Panc1 (cell line): ENCODE data around the gene SLC19A1. TPM values are rescaled to one million over a fixed set of nuclear protein-coding genes. Genes with fewer than 3 reads are reported as not detected.

ENCODE experiments used
- ATAC-seq: fragments of 200-7000 bp; cut with Tn5 transposase; 2 replicates; pipeline ENCODE4 v1.9.1; 2020; ENCODE audit warnings: mild to moderate bottlenecking, moderate library complexity
- BruUV-seq: library from RNA; stranded (reverse); fragments of 400-500 nt; replicated peaks from 2 replicates; lab custom pipeline; 2021; lab: Mats Ljungman, UMichigan
- CTCF ChIA-PET: fragments of 300-600 bp; sonication (Branson Sonifier 250); formaldehyde crosslinking; loops from one replicate; lab custom pipeline; 2022; ENCODE audit warnings: antibody characterized with exemption; lab: Charles Lee
- POLR2A ChIA-PET: fragments of 300-600 bp; sonication (Branson Sonifier 250); formaldehyde crosslinking; loops from one replicate; lab custom pipeline; 2022; ENCODE audit warnings: antibody characterized with exemption; lab: Charles Lee
- DNase-seq: peaks from one replicate; pipeline ENCODE4 v3.0.0-alpha.2; 2010; ENCODE audit warnings: low read depth, low spot score
- H3K27ac ChIP-seq: 2 replicates; pipeline ENCODE4 v1.5.1; 2011; ENCODE audit warnings: mild to moderate bottlenecking, low read length, inconsistent platforms
- H3K27me3 ChIP-seq: fragments of 200-500 bp; sonication (Bioruptor generic); 2 replicates; pipeline ENCODE4 v1.6.0; 2014; ENCODE audit warnings: low read length, inconsistent platforms; ENCODE audit not compliant: control insufficient read depth, insufficient read depth
- H3K36me3 ChIP-seq: fragments of 200-500 bp; sonication (Bioruptor generic); 2 replicates; pipeline ENCODE4 v1.5.1; 2014; ENCODE audit warnings: inconsistent platforms, mild to moderate bottlenecking, low read length, moderate library complexity; ENCODE audit not compliant: control insufficient read depth, insufficient read depth
- H3K4me1 ChIP-seq: 2 replicates; pipeline ENCODE4 v1.5.1; 2011; ENCODE audit warnings: inconsistent platforms, mild to moderate bottlenecking, low read length, moderate library complexity; ENCODE audit not compliant: control insufficient read depth, insufficient read depth
- H3K4me3 ChIP-seq, 2 experiments: 2 replicates each; pipeline ENCODE4 v1.5.1; 2011 to 2012; ENCODE audit warnings: low read depth in 2 of 2, low read length in 2 of 2, mild to moderate bottlenecking in 2 of 2, inconsistent platforms in 1 of 2, moderate library complexity in 1 of 2
- H3K9me3 ChIP-seq: fragments of 200-500 bp; sonication (Bioruptor generic); 2 replicates; pipeline ENCODE4 v1.5.1; 2014; ENCODE audit warnings: low read depth, mild to moderate bottlenecking, inconsistent platforms, low read length, moderate library complexity; ENCODE audit not compliant: control insufficient read depth, insufficient read depth
- POLR2AphosphoS5 ChIP-seq: IDR thresholded peaks from 2 replicates; pipeline ENCODE4 v1.6.1; 2012; ENCODE audit warnings: mild to moderate bottlenecking, low read depth, low read length, moderate library complexity
- SIN3A ChIP-seq: IDR thresholded peaks from 2 replicates; pipeline ENCODE4 v1.6.1; 2012; ENCODE audit warnings: low read depth, mild to moderate bottlenecking, low read length, moderate library complexity, borderline replicate concordance; ENCODE audit not compliant: insufficient read depth
- TCF7L2 ChIP-seq: IDR thresholded peaks from 2 replicates; pipeline ENCODE4 v1.6.1; 2011; ENCODE audit warnings: mild to moderate bottlenecking, low read depth, low read length, inconsistent platforms
- in situ Hi-C: cut with HindIII; loops from 2 replicates; pipeline ENCODE4 v1.10.0; 2016; ENCODE audit warnings: low sequenced_read_pairs, low pct_unique_long_range_greater_than_20kb
- intact Hi-C: fragments of 100-400 bp; cut with micrococcal nuclease; formaldehyde crosslinking; loops from one replicate; pipeline ENCODE4 v1.10.0; 2022; ENCODE audit not compliant: unreplicated experiment
- total RNA-seq: library from RNA; stranded (reverse); gene quantifications from one replicate; pipeline ENCODE4 v1.2.1, GENCODE V29; 2021; ENCODE audit not compliant: unreplicated experiment
- TF ChIP-seq, protein P1 (sequence below): fragments of 450-650 bp; IDR thresholded peaks from 2 replicates; pipeline ENCODE4 v1.5.1; 2017; ENCODE audit warnings: mild to moderate bottlenecking
- TF ChIP-seq, protein P2 (sequence below), 2 experiments: IDR thresholded peaks; 2 replicates each; pipeline ENCODE4 v1.6.1; 2011 to 2012; ENCODE audit warnings: low read depth in 2 of 2, control low read depth in 1 of 2, low read length in 1 of 2, mild to moderate bottlenecking in 1 of 2, moderate library complexity in 1 of 2; ENCODE audit not compliant: insufficient read depth in 1 of 2

The SLC19A1 gene
- total RNA-seq, 1 experiment from 2014 or later, result 24.5 TPM

DNA sequence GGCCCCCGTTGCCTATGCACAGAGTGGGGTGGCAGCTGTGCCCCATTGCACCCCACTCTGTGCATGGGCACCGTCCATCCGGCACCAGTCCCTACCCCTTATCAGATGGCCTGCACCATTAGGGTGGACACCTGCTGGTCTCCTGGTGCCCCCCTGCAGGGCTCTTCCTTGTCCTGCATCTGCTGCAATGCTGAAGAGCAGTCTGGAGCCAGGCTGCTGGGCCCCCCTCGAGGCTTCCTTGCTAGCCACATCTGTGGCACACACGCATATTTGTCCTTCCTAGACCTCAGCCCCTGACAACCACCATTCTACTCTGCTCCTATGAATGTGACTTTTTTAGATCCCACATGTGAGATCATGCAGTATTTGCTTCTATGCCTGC, 80.9 kb downstream of the SLC19A1 start:
- no TSS peak for BruUV-seq
- intact Hi-C loops (loop anchor here (10.0 kb wide), 1 partner anchor 47 kb away; no protein-coding TSS in a partner anchor), in situ Hi-C loops (no loop called here)
- DNase-seq (no peak), ATAC-seq (no peak; the same call in 1 of the 2 replicates)
- ChIA-PET CTCF (no interaction called here), POLR2A (no interaction called here)
- Histone ChIP-seq H3K27me3 (no peaks in the 10 kb centered on the region), H3K9me3 (no peaks in the 10 kb centered on the region), H3K36me3 (no peaks in the 10 kb centered on the region), H3K27ac (peak overlapping the region; percentile 84), H3K4me3 (no peak overlapping the region), H3K4me1 (peaks cover 91% of the 10 kb centered on the region)
- TF ChIP-seq POLR2AphosphoS5 (no peak), SIN3A (no peak), TCF7L2 (no peak)
- TF ChIP-seq, protein P1, sequence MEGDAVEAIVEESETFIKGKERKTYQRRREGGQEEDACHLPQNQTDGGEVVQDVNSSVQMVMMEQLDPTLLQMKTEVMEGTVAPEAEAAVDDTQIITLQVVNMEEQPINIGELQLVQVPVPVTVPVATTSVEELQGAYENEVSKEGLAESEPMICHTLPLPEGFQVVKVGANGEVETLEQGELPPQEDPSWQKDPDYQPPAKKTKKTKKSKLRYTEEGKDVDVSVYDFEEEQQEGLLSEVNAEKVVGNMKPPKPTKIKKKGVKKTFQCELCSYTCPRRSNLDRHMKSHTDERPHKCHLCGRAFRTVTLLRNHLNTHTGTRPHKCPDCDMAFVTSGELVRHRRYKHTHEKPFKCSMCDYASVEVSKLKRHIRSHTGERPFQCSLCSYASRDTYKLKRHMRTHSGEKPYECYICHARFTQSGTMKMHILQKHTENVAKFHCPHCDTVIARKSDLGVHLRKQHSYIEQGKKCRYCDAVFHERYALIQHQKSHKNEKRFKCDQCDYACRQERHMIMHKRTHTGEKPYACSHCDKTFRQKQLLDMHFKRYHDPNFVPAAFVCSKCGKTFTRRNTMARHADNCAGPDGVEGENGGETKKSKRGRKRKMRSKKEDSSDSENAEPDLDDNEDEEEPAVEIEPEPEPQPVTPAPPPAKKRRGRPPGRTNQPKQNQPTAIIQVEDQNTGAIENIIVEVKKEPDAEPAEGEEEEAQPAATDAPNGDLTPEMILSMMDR, result no peak
- TF ChIP-seq, protein P2, sequence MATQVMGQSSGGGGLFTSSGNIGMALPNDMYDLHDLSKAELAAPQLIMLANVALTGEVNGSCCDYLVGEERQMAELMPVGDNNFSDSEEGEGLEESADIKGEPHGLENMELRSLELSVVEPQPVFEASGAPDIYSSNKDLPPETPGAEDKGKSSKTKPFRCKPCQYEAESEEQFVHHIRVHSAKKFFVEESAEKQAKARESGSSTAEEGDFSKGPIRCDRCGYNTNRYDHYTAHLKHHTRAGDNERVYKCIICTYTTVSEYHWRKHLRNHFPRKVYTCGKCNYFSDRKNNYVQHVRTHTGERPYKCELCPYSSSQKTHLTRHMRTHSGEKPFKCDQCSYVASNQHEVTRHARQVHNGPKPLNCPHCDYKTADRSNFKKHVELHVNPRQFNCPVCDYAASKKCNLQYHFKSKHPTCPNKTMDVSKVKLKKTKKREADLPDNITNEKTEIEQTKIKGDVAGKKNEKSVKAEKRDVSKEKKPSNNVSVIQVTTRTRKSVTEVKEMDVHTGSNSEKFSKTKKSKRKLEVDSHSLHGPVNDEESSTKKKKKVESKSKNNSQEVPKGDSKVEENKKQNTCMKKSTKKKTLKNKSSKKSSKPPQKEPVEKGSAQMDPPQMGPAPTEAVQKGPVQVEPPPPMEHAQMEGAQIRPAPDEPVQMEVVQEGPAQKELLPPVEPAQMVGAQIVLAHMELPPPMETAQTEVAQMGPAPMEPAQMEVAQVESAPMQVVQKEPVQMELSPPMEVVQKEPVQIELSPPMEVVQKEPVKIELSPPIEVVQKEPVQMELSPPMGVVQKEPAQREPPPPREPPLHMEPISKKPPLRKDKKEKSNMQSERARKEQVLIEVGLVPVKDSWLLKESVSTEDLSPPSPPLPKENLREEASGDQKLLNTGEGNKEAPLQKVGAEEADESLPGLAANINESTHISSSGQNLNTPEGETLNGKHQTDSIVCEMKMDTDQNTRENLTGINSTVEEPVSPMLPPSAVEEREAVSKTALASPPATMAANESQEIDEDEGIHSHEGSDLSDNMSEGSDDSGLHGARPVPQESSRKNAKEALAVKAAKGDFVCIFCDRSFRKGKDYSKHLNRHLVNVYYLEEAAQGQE (IDR thresholded peaks at IDR 0.05; ENCODE audit: insufficient read depth in 1 of 2, low read depth in 2 of 2, low read length in 1 of 2), result no peak

DNA sequence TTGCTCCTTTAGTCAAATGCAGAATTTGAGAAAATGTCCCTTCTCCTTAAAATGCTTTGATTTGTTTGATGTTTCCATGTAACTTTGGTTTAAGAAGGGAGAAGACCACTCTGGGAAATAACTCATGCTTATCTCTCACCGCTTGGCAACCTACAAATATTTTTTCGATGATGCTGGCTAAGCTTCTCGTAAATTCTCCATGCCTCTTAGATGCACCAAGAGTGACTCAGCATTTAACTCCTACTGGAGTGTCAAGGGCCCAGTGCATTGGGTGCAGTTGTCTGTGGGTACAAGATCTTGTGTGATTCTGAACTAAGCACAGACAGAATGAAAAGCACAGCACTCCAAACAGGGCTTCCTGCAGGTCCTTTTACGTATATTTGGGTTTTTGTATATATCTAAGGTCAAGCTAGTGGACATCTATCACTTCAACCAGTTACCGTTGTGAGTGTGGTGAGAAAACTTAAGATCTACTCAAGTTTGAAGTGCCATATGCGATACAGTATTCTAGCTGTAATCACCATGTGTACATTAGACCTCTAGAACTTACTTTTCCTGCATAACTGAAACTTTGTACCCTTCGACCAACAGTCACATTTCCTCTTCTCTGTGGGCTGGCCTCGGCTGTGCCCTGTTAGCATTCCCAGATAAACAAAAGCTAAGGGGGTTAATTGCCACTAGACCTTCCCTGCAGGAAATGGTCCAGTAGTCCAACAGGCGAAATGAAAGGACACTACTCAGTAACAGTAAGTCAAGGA, 81.5 kb downstream of the SLC19A1 start:
- ChIA-PET CTCF (no interaction called here), POLR2A (no interaction called here)
- DNase-seq (no peak), ATAC-seq (peak; percentile 24; the same call in 1 of the 2 replicates)
- Histone ChIP-seq H3K27ac (peak overlapping the region; percentile 84), H3K36me3 (no peaks in the 10 kb centered on the region), H3K9me3 (no peaks in the 10 kb centered on the region), H3K4me1 (peaks cover 89% of the 10 kb centered on the region), H3K27me3 (no peaks in the 10 kb centered on the region), H3K4me3 (no peak overlapping the region)
- BruUV-seq, result no TSS peak
- TF ChIP-seq TCF7L2 (no peak), SIN3A (no peak), POLR2AphosphoS5 (no peak)
- TF ChIP-seq, protein P2 (IDR thresholded peaks at IDR 0.05; ENCODE audit: insufficient read depth in 1 of 2, low read depth in 2 of 2, low read length in 1 of 2), result no peak
- TF ChIP-seq, protein P1, result no peak
- in situ Hi-C loops (no loop called here), intact Hi-C loops (loop anchor here (10.0 kb wide), 1 partner anchor 46 kb away; no protein-coding TSS in a partner anchor)
